Colonic mucosa (tissue), 4 donors: ENCODE data around the gene RDH5. TPM values are rescaled to one million over a fixed set of nuclear protein-coding genes. Genes with fewer than 3 reads are reported as not detected.

Experiments
- DNase-seq: peaks from one replicate; pipeline ENCODE4 v3.0.0-alpha.2; 2020
- H3K27ac ChIP-seq: fragments of 200-600 bp; one replicate; pipeline ENCODE4 v1.8.0; 2021
- H3K27me3 ChIP-seq: fragments of 200-600 bp; one replicate; pipeline ENCODE4 v1.8.0; 2021
- H3K36me3 ChIP-seq: fragments of 200-600 bp; one replicate; pipeline ENCODE4 v1.8.0; 2021
- H3K4me1 ChIP-seq: fragments of 200-600 bp; one replicate; pipeline ENCODE4 v1.8.0; 2021; ENCODE audit warnings: mild to moderate bottlenecking
- H3K4me3 ChIP-seq: fragments of 200-600 bp; one replicate; pipeline ENCODE4 v1.8.0; 2021
- H3K9ac ChIP-seq, 2 donors: one replicate each; pipeline ENCODE4 v1.7.0; 2013; ENCODE audit warnings: control low read depth in 2 of 2, low read depth in 2 of 2, low read length in 2 of 2
- H3K9me3 ChIP-seq: fragments of 200-600 bp; one replicate; pipeline ENCODE4 v1.8.0; 2021
- CTCF ChIP-seq: fragments of 200-600 bp; IDR thresholded peaks from one replicate; pipeline ENCODE4 v1.8.0; 2022; ENCODE audit warnings: antibody characterized with exemption, mild to moderate bottlenecking
- intact Hi-C: fragments of 100-400 bp; cut with DNase I; formaldehyde crosslinking; loops from one replicate; pipeline ENCODE4 v1.14.1; 2022
- total RNA-seq, 2 donors: library from RNA; stranded (reverse); fragmentation: NEBNext Ultra II Directional in 1 of 2; extraction: Animal tissue kit (Norgen Biotek cat#: 25700) in 1 of 2; gene quantifications; one replicate each; pipeline ENCODE4 v1.2.1, GENCODE V29; 2021
- donor health status: healthy.
- donor health status: DM: no; HTN: no; CAD: no.
- donor health status: DM: no; HTN: no; CAD: no.

Gene RDH5
- total RNA-seq, 2 donors from 2014 or later, result 22.6 to 29.6 TPM

- Histone ChIP-seq H3K9me3 (no peaks in the 10 kb centered on the region), H3K27me3 (no peaks in the 10 kb centered on the region), H3K4me1 (no peaks in the 10 kb centered on the region), H3K36me3 (no peaks in the 10 kb centered on the region), H3K27ac (no peak overlapping the region), H3K9ac (no peak overlapping the region), H3K4me3 (no peak overlapping the region)
- no peak for DNase-seq
- no peak for TF ChIP-seq CTCF
- intact Hi-C loops, result no loop called here
Measured at GRCh38 chr12:55693323-55694187, 26.6 kb upstream of the RDH5 start.

- Histone ChIP-seq H3K36me3 (no peaks in the 10 kb centered on the region), H3K9me3 (no peaks in the 10 kb centered on the region), H3K27ac (no peak overlapping the region), H3K27me3 (no peaks in the 10 kb centered on the region), H3K9ac (no peak overlapping the region), H3K4me3 (no peak overlapping the region), H3K4me1 (no peaks in the 10 kb centered on the region)
- no peak for DNase-seq
- TF ChIP-seq CTCF, result no peak
- intact Hi-C loops, result no loop called here
Measured at GRCh38 chr12:55694188-55694515, 26.0 kb upstream of the RDH5 start.

GRCh38 chr12:55694651-55695050 is 25.5 kb upstream of the RDH5 start:
- Histone ChIP-seq H3K27me3 (no peaks in the 10 kb centered on the region), H3K9me3 (no peaks in the 10 kb centered on the region), H3K36me3 (no peaks in the 10 kb centered on the region), H3K27ac (no peak overlapping the region), H3K9ac (no peak overlapping the region), H3K4me3 (no peak overlapping the region), H3K4me1 (no peaks in the 10 kb centered on the region)
- no peak for DNase-seq
- TF ChIP-seq CTCF, result no peak
- intact Hi-C loops, result no loop called here

- no peak overlapping the region for H3K27ac ChIP-seq
- TF ChIP-seq CTCF, result no peak
- no peaks in the 10 kb centered on the region for H3K36me3 ChIP-seq
- H3K9ac ChIP-seq, result no peak overlapping the region
- no peak overlapping the region for H3K4me3 ChIP-seq
- H3K9me3 ChIP-seq, result no peaks in the 10 kb centered on the region
- H3K4me1 ChIP-seq, result no peaks in the 10 kb centered on the region
- intact Hi-C loops, result no loop called here
- H3K27me3 ChIP-seq, result no peaks in the 10 kb centered on the region
- DNase-seq, result no peak
Measured at GRCh38 chr12:55695349-55695748, 24.8 kb upstream of the RDH5 start.

- Histone ChIP-seq H3K4me1 (no peaks in the 10 kb centered on the region), H3K9me3 (no peaks in the 10 kb centered on the region), H3K4me3 (no peak overlapping the region), H3K27ac (no peak overlapping the region), H3K27me3 (no peaks in the 10 kb centered on the region), H3K9ac (no peak overlapping the region), H3K36me3 (no peaks in the 10 kb centered on the region)
- no peak for DNase-seq
- intact Hi-C loops, result no loop called here
- no peak for TF ChIP-seq CTCF
Measured at GRCh38 chr12:55696141-55696540, 24.1 kb upstream of the RDH5 start.
